DOHH2 (cell line): ENCODE results near the gene ANKRD13B.

Source experiments
- H3F3A ChIP-seq: fragments of 200-600 bp; sonication (generic), shearing (Covaris generic); 2 replicates; pipeline ENCODE4 v1.6.0; 2016; ENCODE audit warnings: antibody characterized with exemption, mild to moderate bottlenecking; ENCODE audit not compliant: control insufficient read depth, insufficient read depth
- H3K27ac ChIP-seq: fragments of 200-600 bp; sonication (generic); 2 replicates; pipeline ENCODE4 v1.5.1; 2014; ENCODE audit warnings: low read depth, mild to moderate bottlenecking, low read length, moderate library complexity
- H3K27me3 ChIP-seq: fragments of 200-600 bp; sonication (generic); 2 replicates; pipeline ENCODE4 v1.6.1; 2014; ENCODE audit warnings: mild to moderate bottlenecking, low read length, mixed read lengths; ENCODE audit not compliant: control insufficient read depth
- H3K36me3 ChIP-seq: fragments of 200-600 bp; sonication (generic); 2 replicates; pipeline ENCODE4 v1.6.1; 2014; ENCODE audit warnings: mild to moderate bottlenecking, low read length, moderate library complexity, mixed read lengths; ENCODE audit not compliant: control insufficient read depth
- H3K4me1 ChIP-seq: fragments of 200-600 bp; sonication (generic); 2 replicates; pipeline ENCODE4 v1.6.1; 2014; ENCODE audit warnings: mild to moderate bottlenecking, low read length, mixed read lengths; ENCODE audit not compliant: control insufficient read depth
- H3K4me2 ChIP-seq: fragments of 200-600 bp; sonication (generic); 2 replicates; pipeline ENCODE4 v1.6.0; 2014; ENCODE audit warnings: mild to moderate bottlenecking, low read length, moderate library complexity
- H3K4me3 ChIP-seq: fragments of 200-600 bp; sonication (generic); 2 replicates; pipeline ENCODE4 v1.5.1; 2014; ENCODE audit warnings: mild to moderate bottlenecking, low read length, mixed read lengths
- H3K79me2 ChIP-seq: fragments of 200-600 bp; sonication (generic); 2 replicates; pipeline ENCODE4 v1.6.1; 2014; ENCODE audit warnings: mild to moderate bottlenecking, low read length, mixed read lengths; ENCODE audit not compliant: control insufficient read depth
- H3K9me2 ChIP-seq: fragments of 200-600 bp; sonication (generic); replicated peaks from 2 replicates; pipeline ENCODE4 v1.6.1; 2014; ENCODE audit warnings: mild to moderate bottlenecking, low read length, mixed read lengths; ENCODE audit not compliant: control insufficient read depth
- H3K9me3 ChIP-seq: fragments of 200-600 bp; sonication (generic); 2 replicates; pipeline ENCODE4 v1.6.1; 2014; ENCODE audit warnings: antibody characterized with exemption, low read length, mixed read lengths; ENCODE audit not compliant: control insufficient read depth, insufficient read depth
- H4K20me1 ChIP-seq: fragments of 200-600 bp; sonication (generic); 2 replicates; pipeline ENCODE4 v1.6.0; 2014; ENCODE audit warnings: low read depth, mild to moderate bottlenecking, antibody characterized with exemption, low read length, moderate library complexity; ENCODE audit not compliant: control insufficient read depth, insufficient read depth
- CTCF ChIP-seq: fragments of 200-600 bp; sonication (generic); IDR thresholded peaks from one replicate; pipeline ENCODE4 v1.5.1; 2014; ENCODE audit warnings: antibody characterized with exemption, mild to moderate bottlenecking, low read depth, low read length; ENCODE audit not compliant: poor library complexity, severe bottlenecking
- EZH2phosphoT487 ChIP-seq: fragments of 200-600 bp; sonication (generic); IDR thresholded peaks from 2 replicates; pipeline ENCODE4 v1.6.1; 2017; ENCODE audit warnings: borderline replicate concordance, mild to moderate bottlenecking, antibody characterized with exemption, low read length, moderate library complexity, mixed read lengths

The ANKRD13B gene

GRCh38 chr17:29612094-29612403 is 19.1 kb downstream of the ANKRD13B start:
- Histone ChIP-seq H3K79me2 (no peaks in the 10 kb centered on the region), H3K4me1 (peaks cover 36% of the 10 kb centered on the region), H3K36me3 (peaks cover 10% of the 10 kb centered on the region; the same call in 1 of the 2 replicates), H3K27ac (no peak overlapping the region), H3K4me2 (no peak overlapping the region), H4K20me1 (peaks cover 17% of the 10 kb centered on the region), H3K9me2 (no peaks in the 10 kb centered on the region), H3K27me3 (peaks cover 13% of the 10 kb centered on the region), H3F3A (no peaks in the 10 kb centered on the region; the same call in 1 of the 2 replicates), H3K9me3 (no peaks in the 10 kb centered on the region), H3K4me3 (no peak overlapping the region)
- TF ChIP-seq EZH2phosphoT487, result no peak
- no peak for TF ChIP-seq CTCF

GRCh38 chr17:29612404-29613280 is 19.7 kb downstream of the ANKRD13B start:
- Histone ChIP-seq H3F3A (no peaks in the 10 kb centered on the region; the same call in 1 of the 2 replicates), H3K4me1 (peaks cover 42% of the 10 kb centered on the region), H3K27me3 (peaks cover 13% of the 10 kb centered on the region), H3K4me3 (peak overlapping the region; percentile 3; the same call in 1 of the 2 replicates), H3K9me3 (no peaks in the 10 kb centered on the region), H3K27ac (no peak overlapping the region), H3K79me2 (no peaks in the 10 kb centered on the region), H4K20me1 (peaks cover 17% of the 10 kb centered on the region), H3K36me3 (peaks cover 10% of the 10 kb centered on the region; the same call in 1 of the 2 replicates), H3K9me2 (no peaks in the 10 kb centered on the region), H3K4me2 (peak overlapping the region; percentile 52)
- TF ChIP-seq CTCF (no peak), EZH2phosphoT487 (no peak)

DNA sequence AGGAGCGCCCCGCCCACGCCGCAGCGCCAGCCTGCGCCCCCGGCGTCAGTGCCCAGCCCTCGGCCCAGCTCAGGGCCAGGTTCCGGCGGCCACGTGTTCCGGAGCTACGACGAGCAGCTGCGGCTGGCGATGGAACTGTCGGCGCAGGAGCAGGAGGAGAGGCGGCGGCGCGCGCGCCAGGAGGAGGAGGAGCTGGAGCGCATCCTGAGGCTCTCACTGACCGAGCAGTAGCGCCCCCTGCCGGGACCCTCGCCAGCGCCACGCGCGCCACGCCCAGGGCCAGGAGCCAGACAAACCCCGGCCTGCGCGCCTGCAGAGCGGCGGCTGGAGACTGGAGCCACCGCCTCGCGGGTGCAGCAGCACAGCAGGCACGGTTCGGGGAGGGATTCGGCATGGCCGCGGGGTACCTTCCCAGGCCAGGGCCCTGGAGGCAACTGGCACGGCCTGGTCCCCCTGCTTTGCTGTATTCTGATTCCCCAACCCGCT is 20.5 kb downstream of the ANKRD13B start:
- Histone ChIP-seq H3K9me2 (no peaks in the 10 kb centered on the region), H3K27ac (no peak overlapping the region), H4K20me1 (peaks cover 17% of the 10 kb centered on the region), H3F3A (no peaks in the 10 kb centered on the region; the same call in 1 of the 2 replicates), H3K36me3 (peaks cover 10% of the 10 kb centered on the region; the same call in 1 of the 2 replicates), H3K4me1 (peaks cover 48% of the 10 kb centered on the region), H3K27me3 (peaks cover 13% of the 10 kb centered on the region), H3K9me3 (no peaks in the 10 kb centered on the region), H3K79me2 (no peaks in the 10 kb centered on the region), H3K4me2 (peak overlapping the region; percentile 52), H3K4me3 (peak overlapping the region; percentile 3; the same call in 1 of the 2 replicates)
- TF ChIP-seq CTCF (peak; percentile 84), EZH2phosphoT487 (no peak)
